Measurements from ENCODE around the gene DPP9.
"Not testable (repeated sequence)": the region's sequence is repeated elsewhere in the genome, so short reads cannot be mapped to it uniquely, and the experiment has no call there.

The DPP9 gene

GRCh38 chr19:4691373-4691772, 32.3 kb downstream of the DPP9 start:
- no peak for DNase-seq (ENCODE audit: low read depth in 3 of 3, low spot score in 1 of 3)

- DNase-seq (ENCODE audit: low read depth in 3 of 3, low spot score in 1 of 3) = no peak
Observed at GRCh38 chr19:4690361-4690760, 33.3 kb downstream of the DPP9 start.

- no peak for DNase-seq (ENCODE audit: low read depth in 3 of 3, low spot score in 1 of 3)
Observed at GRCh38 chr19:4689403-4689802, 34.2 kb downstream of the DPP9 start.

GRCh38 chr19:4688587-4688986, 35.1 kb downstream of the DPP9 start:
- no peak for DNase-seq (ENCODE audit: low read depth in 3 of 3, low spot score in 1 of 3)

GRCh38 chr19:4687396-4687795, 36.2 kb downstream of the DPP9 start:
- DNase-seq (ENCODE audit: low read depth in 3 of 3, low spot score in 1 of 3) = no peak

GRCh38 chr19:4686700-4687099, 36.9 kb downstream of the DPP9 start:
- no peak for DNase-seq (ENCODE audit: low read depth in 3 of 3, low spot score in 1 of 3)

GRCh38 chr19:4684312-4685095, 39.1 kb downstream of the DPP9 start:
- no peak for DNase-seq (ENCODE audit: low read depth in 3 of 3, low spot score in 1 of 3)

- no peak for DNase-seq (ENCODE audit: low read depth in 3 of 3, low spot score in 1 of 3)
Observed at GRCh38 chr19:4682417-4683200, 41.0 kb downstream of the DPP9 start.

- not testable (repeated sequence) for DNase-seq (ENCODE audit: low read depth in 3 of 3, low spot score in 1 of 3)
Observed at GRCh38 chr19:4680021-4680420, 43.6 kb downstream of the DPP9 start.

GRCh38 chr19:4678881-4679790, 44.5 kb downstream of the DPP9 start:
- no peak for DNase-seq (ENCODE audit: low read depth in 3 of 3, low spot score in 1 of 3)

- no peak for DNase-seq (ENCODE audit: low read depth in 3 of 3, low spot score in 1 of 3)
Observed at GRCh38 chr19:4676955-4677731, 46.5 kb downstream of the DPP9 start.

GRCh38 chr19:4675346-4675745, 48.3 kb downstream of the DPP9 start:
- no peak for DNase-seq (ENCODE audit: low read depth in 3 of 3, low spot score in 1 of 3)

GRCh38 chr19:4673726-4674125, 49.9 kb downstream of the DPP9 start:
- no peak for DNase-seq (ENCODE audit: low read depth in 3 of 3, low spot score in 1 of 3)

GRCh38 chr19:4673216-4673615, 50.4 kb downstream of the DPP9 start:
- no peak for DNase-seq (ENCODE audit: low read depth in 3 of 3, low spot score in 1 of 3)

GRCh38 chr19:4671185-4671851, 52.3 kb downstream of the DPP9 start:
- DNase-seq (ENCODE audit: low read depth in 3 of 3, low spot score in 1 of 3) = no peak

GRCh38 chr19:4669723-4670480, 53.7 kb downstream of the DPP9 start, which contains the start of gene MYDGF:
TSS of gene MYDGF (minus strand) at chr19:4670342. CDS start at chr19:4670334, 8 bp downstream.
- DNase-seq (ENCODE audit: low read depth in 3 of 3, low spot score in 1 of 3) = peak; percentile 83 to 90 (median 85)

GRCh38 chr19:4664642-4665041, 59.0 kb downstream of the DPP9 start:
- DNase-seq (ENCODE audit: low read depth in 3 of 3, low spot score in 1 of 3) = no peak

GRCh38 chr19:4662812-4663211, 60.8 kb downstream of the DPP9 start:
- DNase-seq (ENCODE audit: low read depth in 3 of 3, low spot score in 1 of 3) = no peak

GRCh38 chr19:4662020-4662695, 61.5 kb downstream of the DPP9 start:
- no peak for DNase-seq (ENCODE audit: low read depth in 3 of 3, low spot score in 1 of 3)
